HG03520 (cell line): ENCODE data around the gene RSPO1.

Experiments
- ATAC-seq: cut with Tn5 transposase; IDR thresholded peaks from one replicate; pipeline ENCODE4 v1.9.1; 2021; ENCODE audit warnings: mild to moderate bottlenecking, moderate library complexity; ENCODE audit not compliant: unreplicated experiment

RSPO1 gene

GRCh38 chr1:37574834-37575480 is 59.7 kb downstream of the RSPO1 start:
- ATAC-seq = no peak

GRCh38 chr1:37570528-37571334 is 64.0 kb downstream of the RSPO1 start:
- ATAC-seq = no peak

GRCh38 chr1:37567023-37567422 is 67.7 kb downstream of the RSPO1 start:
- no peak for ATAC-seq

DNA sequence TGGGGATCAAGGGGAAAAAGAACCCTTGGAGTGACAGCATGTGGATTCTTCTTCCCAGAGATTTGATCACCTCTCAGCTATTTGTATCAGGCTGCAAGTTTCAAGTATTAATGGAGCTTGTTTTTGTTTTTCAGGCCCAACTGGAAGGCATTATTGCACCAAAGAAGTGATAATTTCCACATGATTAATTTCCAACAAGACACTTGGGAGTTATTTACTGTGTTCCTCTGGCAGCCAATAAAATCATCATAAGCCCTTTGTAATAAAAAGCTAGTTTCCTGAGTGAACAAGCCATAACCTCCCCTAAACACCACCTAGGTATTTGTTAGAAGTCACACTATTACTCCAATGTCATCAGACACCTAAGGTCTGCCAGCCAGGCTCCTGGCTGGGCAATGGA is 69.8 kb downstream of the RSPO1 start:
- no peak for ATAC-seq

DNA sequence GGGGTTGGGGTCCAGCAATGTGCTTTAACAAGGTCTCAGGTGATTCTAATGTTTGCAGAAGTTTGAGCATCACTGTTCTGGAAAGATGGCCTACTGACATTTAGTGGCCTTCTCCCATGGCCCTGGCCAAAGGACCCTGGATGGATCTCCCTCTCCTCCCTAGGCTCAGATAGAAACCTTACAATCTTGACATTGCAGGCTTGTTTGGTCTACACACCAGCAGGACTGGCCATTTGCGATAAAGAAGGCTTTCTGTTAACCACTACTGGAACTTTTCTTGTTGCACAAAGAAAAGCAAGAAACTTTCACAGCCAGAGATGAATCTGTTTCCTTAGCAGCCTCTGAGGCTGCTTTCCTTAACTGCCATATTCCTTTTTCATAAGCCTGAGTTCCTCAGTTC is 71.7 kb downstream of the RSPO1 start:
- ATAC-seq = no peak
